Measurements from ENCODE around the gene KRT38. TPM values are rescaled to one million over a fixed set of nuclear protein-coding genes. Genes with fewer than 3 reads are reported as not detected.

The KRT38 gene
- total RNA-seq, 1 experiment from 2014 or later, result not detected

GRCh38 chr17:41480581-41480980 lies 39.8 kb upstream of the KRT38 start:
- intact Hi-C loops (cut with micrococcal nuclease; ENCODE audit: unreplicated experiment), result no loop called here
- no peak for DNase-seq
- H3K27me3 Mint-ChIP-seq (ENCODE audit: unreplicated experiment), result no peaks in the 10 kb centered on the region
- CTCF ChIA-PET, result interaction anchor here (0.6 to 1.2 kb wide), 2 partner anchors 9 to 10 kb away, joined by 3 to 4 read pairs; no protein-coding TSS in a partner anchor
- H3K36me3 Mint-ChIP-seq (ENCODE audit: insufficient read depth, unreplicated experiment), result no peaks in the 10 kb centered on the region
- no peaks in the 10 kb centered on the region for H3K4me1 Mint-ChIP-seq (ENCODE audit: low read depth, unreplicated experiment)
- H3K9me3 Mint-ChIP-seq (ENCODE audit: low read depth, unreplicated experiment), result no peaks in the 10 kb centered on the region
- H3K4me3 Mint-ChIP-seq (ENCODE audit: low read depth, unreplicated experiment), result no peak overlapping the region
- H3K27ac Mint-ChIP-seq (ENCODE audit: unreplicated experiment), result no peak overlapping the region
- no peak for TF ChIP-seq CTCF (IDR thresholded peaks at IDR 0.05; ENCODE audit: unreplicated experiment)
- BruUV-seq (replicated peaks), result no TSS peak

- intact Hi-C loops (cut with micrococcal nuclease; ENCODE audit: unreplicated experiment), result no loop called here
- CTCF ChIA-PET, result interaction anchor here (1.2 kb wide), 1 partner anchor 10 kb away, joined by 3 read pairs; no protein-coding TSS in a partner anchor
Measured at GRCh38 chr17:41480136-41480535, 39.4 kb upstream of the KRT38 start.

GRCh38 chr17:41478237-41478636 lies 37.5 kb upstream of the KRT38 start:
- CTCF ChIA-PET, result interaction anchor here (0.8 kb wide), 1 partner anchor 9 kb away, joined by 3 read pairs; no protein-coding TSS in a partner anchor
- no peak overlapping the region for H3K27ac Mint-ChIP-seq (ENCODE audit: unreplicated experiment)
- no peaks in the 10 kb centered on the region for H3K9me3 Mint-ChIP-seq (ENCODE audit: low read depth, unreplicated experiment)
- no peak for TF ChIP-seq CTCF (IDR thresholded peaks at IDR 0.05; ENCODE audit: unreplicated experiment)
- H3K4me1 Mint-ChIP-seq (ENCODE audit: low read depth, unreplicated experiment), result no peaks in the 10 kb centered on the region
- no peak overlapping the region for H3K4me3 Mint-ChIP-seq (ENCODE audit: low read depth, unreplicated experiment)
- peaks cover 4% of the 10 kb centered on the region for H3K27me3 Mint-ChIP-seq (ENCODE audit: unreplicated experiment)
- intact Hi-C loops (cut with micrococcal nuclease; ENCODE audit: unreplicated experiment), result no loop called here
- BruUV-seq (replicated peaks), result no TSS peak
- no peak for DNase-seq
- no peaks in the 10 kb centered on the region for H3K36me3 Mint-ChIP-seq (ENCODE audit: insufficient read depth, unreplicated experiment)

More at GRCh38 chr17:41480136-41480535, 39.4 kb upstream of the KRT38 start:
- Mint-ChIP-seq H3K27me3 (ENCODE audit: unreplicated experiment) (no peaks in the 10 kb centered on the region), H3K4me3 (ENCODE audit: low read depth, unreplicated experiment) (no peak overlapping the region), H3K27ac (ENCODE audit: unreplicated experiment) (no peak overlapping the region), H3K36me3 (ENCODE audit: insufficient read depth, unreplicated experiment) (no peaks in the 10 kb centered on the region), H3K9me3 (ENCODE audit: low read depth, unreplicated experiment) (no peaks in the 10 kb centered on the region), H3K4me1 (ENCODE audit: low read depth, unreplicated experiment) (no peaks in the 10 kb centered on the region)
- no peak for DNase-seq
- no TSS peak for BruUV-seq (replicated peaks)
- no peak for TF ChIP-seq CTCF (IDR thresholded peaks at IDR 0.05; ENCODE audit: unreplicated experiment)

GRCh38 chr17:41476866-41477815 lies 36.4 kb upstream of the KRT38 start:
- H3K4me1 Mint-ChIP-seq (ENCODE audit: low read depth, unreplicated experiment), result no peaks in the 10 kb centered on the region
- TF ChIP-seq CTCF (IDR thresholded peaks at IDR 0.05; ENCODE audit: unreplicated experiment), result no peak
- H3K27ac Mint-ChIP-seq (ENCODE audit: unreplicated experiment), result no peak overlapping the region
- DNase-seq, result no peak
- H3K36me3 Mint-ChIP-seq (ENCODE audit: insufficient read depth, unreplicated experiment), result no peaks in the 10 kb centered on the region
- CTCF ChIA-PET, result interaction anchor here (0.8 to 1.6 kb wide), 2 partner anchors 10 to 59 kb away, joined by 3 read pairs; no protein-coding TSS in a partner anchor
- BruUV-seq (replicated peaks), result no TSS peak
- no peaks in the 10 kb centered on the region for H3K9me3 Mint-ChIP-seq (ENCODE audit: low read depth, unreplicated experiment)
- intact Hi-C loops (cut with micrococcal nuclease; ENCODE audit: unreplicated experiment), result no loop called here
- no peak overlapping the region for H3K4me3 Mint-ChIP-seq (ENCODE audit: low read depth, unreplicated experiment)
- H3K27me3 Mint-ChIP-seq (ENCODE audit: unreplicated experiment), result peaks cover 13% of the 10 kb centered on the region
